Left lung (tissue), 10 donors: Measurements from ENCODE around the gene SMCO4. TPM values are rescaled to one million over a fixed set of nuclear protein-coding genes. Genes with fewer than 3 reads are reported as not detected.
"Not testable (repeated sequence)": the region's sequence is repeated elsewhere in the genome, so short reads cannot be mapped to it uniquely, and the experiment has no call there.

Experiments
- ATAC-seq: fragments of 200-7000 bp; cut with Tn5 transposase; one replicate; pipeline ENCODE4 v1.9.1; 2020; ENCODE audit warnings: moderate library complexity
- DNase-seq, 4 donors: peaks; one replicate each; pipeline ENCODE4 v3.0.0-alpha.2; 2013 to 2020
- H3K27ac ChIP-seq, 2 donors: fragments of 200-600 bp; sonication (generic) in 1 of 2; one replicate each; pipeline versions ENCODE4 v1.5.0 to v1.8.0; 2020 to 2021
- H3K27me3 ChIP-seq, 2 donors: fragments of 200-600 bp; sonication (generic) in 1 of 2; one replicate each; pipeline versions ENCODE4 v1.5.0 to v1.8.0; 2020 to 2021
- H3K36me3 ChIP-seq, 2 donors: fragments of 200-600 bp; sonication (generic) in 1 of 2; one replicate each; pipeline versions ENCODE4 v1.5.0 to v1.8.0; 2020 to 2021
- H3K4me1 ChIP-seq, 2 donors: fragments of 200-600 bp; one replicate each; pipeline ENCODE4 v1.8.0; 2021
- H3K4me3 ChIP-seq, 2 donors: fragments of 200-600 bp; sonication (generic) in 1 of 2; one replicate each; pipeline versions ENCODE4 v1.5.0 to v1.8.0; 2020 to 2021; ENCODE audit warnings: mild to moderate bottlenecking in 1 of 2
- H3K9me3 ChIP-seq, 2 donors: fragments of 200-600 bp; sonication (generic) in 1 of 2; one replicate each; pipeline versions ENCODE4 v1.5.0 to v1.8.0; 2020 to 2021
- CTCF ChIP-seq, 2 donors: fragments of 200-600 bp; sonication (generic) in 1 of 2; IDR thresholded peaks; one replicate each; pipeline versions ENCODE4 v1.5.0 to v1.8.0; 2021; ENCODE audit warnings: antibody characterized with exemption in 2 of 2
- intact Hi-C, 2 donors: fragments of 100-400 bp; cut with DNase I; formaldehyde crosslinking; loops; one replicate each; pipeline versions ENCODE4 v1.11.2 to v1.14.2; 2022
- polyA plus RNA-seq, 6 donors: library from polyadenylated mRNA; unstranded; fragments of 120-200 nt; gene quantifications; one replicate each; pipeline ENCODE4 v1.2.1, GENCODE V29; 2013; ENCODE audit not compliant: insufficient read length in 6 of 6
- total RNA-seq, 2 donors: library from RNA; stranded (reverse); fragmentation: NEBNext Ultra II Directional; extraction: Animal tissue kit (Norgen Biotek cat#: 25700); gene quantifications; one replicate each; pipeline ENCODE4 v1.2.1, GENCODE V29; 2021
- donor health status: DM: no; HTN: yes; CAD: no.
- donor health status: DM: no; HTN: no; CAD: no.

SMCO4 gene
- total and polyA plus RNA-seq, 8 donors = 14.4 to 56.0 (median 18.5) TPM

GRCh38 chr11:93458286-93458685, 84.9 kb downstream of the SMCO4 start:
- ATAC-seq = no peak
- intact Hi-C loops = no loop called here
- H3K27me3 ChIP-seq = no peaks in the 10 kb centered on the region

GRCh38 chr11:93444617-93445073, 98.5 kb downstream of the SMCO4 start:
- no peaks in the 10 kb centered on the region for H3K4me1 ChIP-seq
- no peaks in the 10 kb centered on the region for H3K27me3 ChIP-seq
- peaks cover 0 to 6% of the 10 kb centered on the region in 2 donors for H3K9me3 ChIP-seq
- ATAC-seq = no peak
- no peak for TF ChIP-seq CTCF (IDR thresholded peaks at IDR 0.05)
- peak in 2 of 4 donors; percentile 38 to 43 for DNase-seq
- no peaks in the 10 kb centered on the region for H3K36me3 ChIP-seq
- H3K4me3 ChIP-seq = no peak overlapping the region
- intact Hi-C loops = no loop called here
- H3K27ac ChIP-seq = no peak overlapping the region

More at GRCh38 chr11:93458286-93458685, 84.9 kb downstream of the SMCO4 start:
- peak in 1 of 4 donors; percentile 54 for DNase-seq
- no peak overlapping the region for H3K4me3 ChIP-seq
- H3K4me1 ChIP-seq = no peaks in the 10 kb centered on the region
- TF ChIP-seq CTCF (IDR thresholded peaks at IDR 0.05) = no peak
- no peak overlapping the region for H3K27ac ChIP-seq
- H3K9me3 ChIP-seq = no peaks in the 10 kb centered on the region
- no peaks in the 10 kb centered on the region for H3K36me3 ChIP-seq

GRCh38 chr11:93443232-93443631, 100.0 kb downstream of the SMCO4 start:
- intact Hi-C loops, DNase-seq, H3K27ac ChIP-seq, H3K36me3 ChIP-seq, H3K27me3 ChIP-seq, H3K4me1 ChIP-seq, H3K9me3 ChIP-seq, H3K4me3 ChIP-seq, ATAC-seq: not testable (repeated sequence)

- H3K27me3 ChIP-seq = no peaks in the 10 kb centered on the region
- no peak overlapping the region for H3K27ac ChIP-seq
- no peak for DNase-seq
- H3K4me3 ChIP-seq = no peak overlapping the region
- intact Hi-C loops = no loop called here
- no peaks in the 10 kb centered on the region for H3K4me1 ChIP-seq
- no peak for ATAC-seq
- H3K36me3 ChIP-seq = no peaks in the 10 kb centered on the region
- H3K9me3 ChIP-seq = no peaks in the 10 kb centered on the region
- no peak for TF ChIP-seq CTCF (IDR thresholded peaks at IDR 0.05)
Measured at GRCh38 chr11:93432247-93432646, 110.9 kb downstream of the SMCO4 start.

Other genes starting within 250 kb of the SMCO4 start
- under 1 TPM; 0.34 to 0.50 TPM for gene DEUP1, start 212.6 kb downstream of the SMCO4 start, total RNA-seq
- 1 to 10 TPM; 1.7 to 3.8 (median 3.2) TPM for gene DEUP1, start 212.6 kb downstream of the SMCO4 start, polyA plus RNA-seq
- gene CEP295, start 118.3 kb upstream of the SMCO4 start, total RNA-seq = 10 to 100 TPM; 10.5 to 11.3 TPM
- gene CEP295, start 118.3 kb upstream of the SMCO4 start, polyA plus RNA-seq = 10 to 100 TPM; 20.5 to 28.0 (median 24.5) TPM
- gene TAF1D, start 198.1 kb upstream of the SMCO4 start, total RNA-seq = 100 to 1,000 TPM in 1 of 2 donors, 10 to 100 TPM in 1; 78.9 to 104 TPM
- gene TAF1D, start 198.1 kb upstream of the SMCO4 start, polyA plus RNA-seq = 100 to 1,000 TPM; 131 to 242 (median 183) TPM
- gene C11orf54, start 198.3 kb upstream of the SMCO4 start, total RNA-seq = 10 to 100 TPM; 21.7 to 27.2 TPM
- 10 to 100 TPM; 39.9 to 73.6 (median 63.4) TPM for gene C11orf54, start 198.3 kb upstream of the SMCO4 start, polyA plus RNA-seq
- gene MED17, start 240.9 kb upstream of the SMCO4 start, total RNA-seq = 10 to 100 TPM; 26.3 to 29.4 TPM
- 10 to 100 TPM; 41.3 to 46.0 (median 44.3) TPM for gene MED17, start 240.9 kb upstream of the SMCO4 start, polyA plus RNA-seq